PFSK-1 (cell line): ENCODE measurements around the gene MTFR2.

ENCODE experiments used
- POLR2AphosphoS5 ChIP-seq: IDR thresholded peaks from 2 replicates; pipeline ENCODE4 v1.6.1; 2012; ENCODE audit warnings: low read depth, mild to moderate bottlenecking, control low read depth, low read length, moderate library complexity
- SIN3A ChIP-seq: IDR thresholded peaks from 2 replicates; pipeline ENCODE4 v1.6.1; 2012; ENCODE audit warnings: mild to moderate bottlenecking, low read length, moderate library complexity, borderline replicate concordance; ENCODE audit not compliant: insufficient read depth
- TAF1 ChIP-seq: IDR thresholded peaks from 2 replicates; pipeline ENCODE4 v1.6.1; 2012; ENCODE audit warnings: low read length, control low read depth, borderline replicate concordance; ENCODE audit not compliant: insufficient read depth
- TF ChIP-seq, protein P1 (sequence below), 2 experiments: IDR thresholded peaks; 2 replicates each; pipeline versions ENCODE4 v1.6.1 to v1.8.0; 2011 to 2012; ENCODE audit warnings: low read depth in 2 of 2, low read length in 2 of 2, control low read depth in 1 of 2, inconsistent platforms in 1 of 2, mild to moderate bottlenecking in 1 of 2, moderate library complexity in 1 of 2; ENCODE audit not compliant: insufficient read depth in 1 of 2

GRCh38 chr6:136181861-136182260 is 68.2 kb downstream of the MTFR2 start:
- TF ChIP-seq TAF1 (no peak), POLR2AphosphoS5 (no peak), SIN3A (no peak)
- TF ChIP-seq, protein P1, sequence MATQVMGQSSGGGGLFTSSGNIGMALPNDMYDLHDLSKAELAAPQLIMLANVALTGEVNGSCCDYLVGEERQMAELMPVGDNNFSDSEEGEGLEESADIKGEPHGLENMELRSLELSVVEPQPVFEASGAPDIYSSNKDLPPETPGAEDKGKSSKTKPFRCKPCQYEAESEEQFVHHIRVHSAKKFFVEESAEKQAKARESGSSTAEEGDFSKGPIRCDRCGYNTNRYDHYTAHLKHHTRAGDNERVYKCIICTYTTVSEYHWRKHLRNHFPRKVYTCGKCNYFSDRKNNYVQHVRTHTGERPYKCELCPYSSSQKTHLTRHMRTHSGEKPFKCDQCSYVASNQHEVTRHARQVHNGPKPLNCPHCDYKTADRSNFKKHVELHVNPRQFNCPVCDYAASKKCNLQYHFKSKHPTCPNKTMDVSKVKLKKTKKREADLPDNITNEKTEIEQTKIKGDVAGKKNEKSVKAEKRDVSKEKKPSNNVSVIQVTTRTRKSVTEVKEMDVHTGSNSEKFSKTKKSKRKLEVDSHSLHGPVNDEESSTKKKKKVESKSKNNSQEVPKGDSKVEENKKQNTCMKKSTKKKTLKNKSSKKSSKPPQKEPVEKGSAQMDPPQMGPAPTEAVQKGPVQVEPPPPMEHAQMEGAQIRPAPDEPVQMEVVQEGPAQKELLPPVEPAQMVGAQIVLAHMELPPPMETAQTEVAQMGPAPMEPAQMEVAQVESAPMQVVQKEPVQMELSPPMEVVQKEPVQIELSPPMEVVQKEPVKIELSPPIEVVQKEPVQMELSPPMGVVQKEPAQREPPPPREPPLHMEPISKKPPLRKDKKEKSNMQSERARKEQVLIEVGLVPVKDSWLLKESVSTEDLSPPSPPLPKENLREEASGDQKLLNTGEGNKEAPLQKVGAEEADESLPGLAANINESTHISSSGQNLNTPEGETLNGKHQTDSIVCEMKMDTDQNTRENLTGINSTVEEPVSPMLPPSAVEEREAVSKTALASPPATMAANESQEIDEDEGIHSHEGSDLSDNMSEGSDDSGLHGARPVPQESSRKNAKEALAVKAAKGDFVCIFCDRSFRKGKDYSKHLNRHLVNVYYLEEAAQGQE (IDR thresholded peaks at IDR 0.05; ENCODE audit: insufficient read depth in 1 of 2, low read depth in 2 of 2, low read length in 2 of 2): no peak
